Stromal cell of bone marrow (primary cell): ENCODE measurements around the gene SLC25A45.

Source experiments
- DNase-seq: peaks from one replicate; pipeline ENCODE4 v3.0.0-alpha.2; 2012; ENCODE audit warnings: low read depth

SLC25A45 gene

DNA sequence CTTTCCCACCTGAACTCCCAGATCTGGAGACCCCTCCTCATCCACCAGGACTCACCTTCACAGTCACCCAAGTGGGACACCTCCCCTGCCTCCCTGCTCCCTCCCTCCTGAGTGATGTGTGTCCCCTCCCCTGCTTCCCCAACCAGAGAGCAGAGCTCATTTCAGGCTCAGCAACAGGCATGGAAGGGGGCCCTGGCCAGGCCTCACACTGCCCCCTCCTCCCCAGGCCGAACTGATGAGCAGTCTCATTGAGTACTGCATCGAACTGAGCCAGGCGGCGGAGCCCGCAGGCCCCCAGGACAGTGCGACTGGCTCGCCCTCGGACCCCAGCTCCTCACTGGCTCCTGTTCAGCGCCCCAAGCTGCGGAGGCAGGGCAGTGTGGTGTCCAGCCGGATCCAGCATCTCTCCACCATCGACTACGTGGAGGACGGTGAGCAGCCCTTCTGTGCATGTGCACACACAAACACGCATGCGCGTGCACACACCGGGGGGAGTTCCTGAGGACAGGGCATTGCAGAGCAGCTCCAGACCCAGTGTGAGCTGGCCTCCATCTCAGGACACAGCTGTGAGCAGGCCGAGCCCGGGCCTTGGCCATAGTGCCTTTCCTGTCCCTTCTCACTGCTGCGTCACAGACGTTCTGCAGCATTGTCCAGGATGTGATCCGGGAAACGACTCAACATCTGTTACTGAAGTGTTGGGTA, 22.3 kb upstream of the SLC25A45 start:
- DNase-seq: no peak

GRCh38 chr11:65404210-65404609, 21.8 kb upstream of the SLC25A45 start:
- DNase-seq: no peak

DNA sequence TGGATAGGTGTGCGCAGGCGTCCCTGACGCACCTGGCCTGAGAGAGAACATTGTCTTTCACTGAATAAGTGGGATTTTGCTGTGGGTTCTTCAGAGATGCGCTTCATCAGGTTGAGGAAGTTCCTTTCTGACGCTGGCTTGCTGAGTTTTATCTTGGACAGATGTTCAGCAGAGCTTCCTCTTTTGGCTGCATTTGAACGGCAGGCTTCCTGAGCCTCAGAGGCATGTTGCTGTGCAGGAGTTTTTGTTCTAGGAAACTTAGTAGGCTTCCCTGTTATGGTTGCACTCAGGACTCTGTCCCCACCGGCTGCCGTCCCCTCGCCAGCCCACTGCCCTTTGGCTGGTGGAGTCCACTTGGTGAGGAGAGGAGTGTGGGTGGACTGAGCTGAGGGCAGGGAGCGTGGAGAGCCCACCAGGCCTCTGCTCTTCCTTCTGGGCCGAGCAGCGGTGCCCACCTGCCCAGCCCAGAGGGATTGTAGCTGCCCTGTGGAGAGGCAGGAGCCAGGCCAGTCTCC, 21.2 kb upstream of the SLC25A45 start:
- DNase-seq: no peak

GRCh38 chr11:65402790-65403189, 20.3 kb upstream of the SLC25A45 start:
- no peak for DNase-seq

GRCh38 chr11:65401803-65402248, 19.4 kb upstream of the SLC25A45 start:
- DNase-seq: no peak

GRCh38 chr11:65401073-65401802, 18.8 kb upstream of the SLC25A45 start:
- DNase-seq: no peak

- no peak for DNase-seq
These were observed 18.0 kb upstream of the SLC25A45 start for GRCh38 chr11:65400307-65401072.

GRCh38 chr11:65399845-65400244, 17.4 kb upstream of the SLC25A45 start:
- DNase-seq: no peak

- DNase-seq: no peak
These were observed 16.8 kb upstream of the SLC25A45 start for GRCh38 chr11:65399249-65399648.

- DNase-seq: no peak
These were observed 16.0 kb upstream of the SLC25A45 start for GRCh38 chr11:65398362-65398910.

DNA sequence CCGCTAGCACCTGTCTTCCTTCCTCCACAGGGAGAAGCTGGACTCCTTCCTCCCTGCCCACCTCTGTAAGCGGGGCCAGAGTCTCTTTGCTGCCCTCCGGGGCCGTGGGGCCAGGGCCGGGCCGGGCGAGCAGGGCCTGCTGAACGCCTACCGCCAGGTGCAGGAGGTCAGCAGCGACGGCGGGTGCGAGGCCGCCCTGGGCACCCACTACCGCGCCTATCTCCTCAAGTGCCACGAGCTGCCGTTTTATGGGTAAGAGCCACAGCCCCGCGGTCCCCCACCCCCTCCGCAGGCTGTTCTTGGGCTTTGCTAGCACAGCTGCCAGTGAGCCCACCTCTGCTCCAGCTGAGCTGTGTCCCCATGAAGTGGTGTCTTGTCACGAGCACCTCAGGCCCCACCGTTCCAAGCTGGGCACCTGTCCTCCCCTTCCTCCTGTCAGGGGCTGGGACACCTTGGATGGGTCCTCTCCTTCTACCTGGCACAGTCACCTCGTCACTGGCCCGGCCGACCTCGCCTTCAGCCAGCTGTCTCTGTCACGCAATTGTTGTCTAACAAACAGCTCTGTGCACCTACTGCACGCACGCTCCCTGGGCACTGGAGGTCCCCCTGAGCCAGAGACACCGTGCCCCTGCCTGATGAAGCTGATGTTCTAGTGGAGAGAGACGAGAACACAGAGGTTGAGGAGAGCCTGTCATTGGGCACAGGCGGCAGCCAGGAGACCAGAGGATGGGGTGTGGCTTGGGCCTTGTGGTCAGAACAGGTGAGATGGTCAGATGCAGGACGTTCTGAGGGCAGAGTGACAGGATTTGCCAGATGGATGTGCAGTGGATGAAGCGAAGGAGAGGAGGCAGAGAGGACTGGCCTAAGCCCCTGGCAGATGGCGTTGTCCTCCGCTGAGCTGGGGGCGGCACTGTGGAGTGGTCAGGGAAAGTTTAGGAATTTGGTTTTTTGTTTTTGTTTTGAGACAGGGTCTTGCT, 14.6 kb upstream of the SLC25A45 start:
- DNase-seq: no peak

DNA sequence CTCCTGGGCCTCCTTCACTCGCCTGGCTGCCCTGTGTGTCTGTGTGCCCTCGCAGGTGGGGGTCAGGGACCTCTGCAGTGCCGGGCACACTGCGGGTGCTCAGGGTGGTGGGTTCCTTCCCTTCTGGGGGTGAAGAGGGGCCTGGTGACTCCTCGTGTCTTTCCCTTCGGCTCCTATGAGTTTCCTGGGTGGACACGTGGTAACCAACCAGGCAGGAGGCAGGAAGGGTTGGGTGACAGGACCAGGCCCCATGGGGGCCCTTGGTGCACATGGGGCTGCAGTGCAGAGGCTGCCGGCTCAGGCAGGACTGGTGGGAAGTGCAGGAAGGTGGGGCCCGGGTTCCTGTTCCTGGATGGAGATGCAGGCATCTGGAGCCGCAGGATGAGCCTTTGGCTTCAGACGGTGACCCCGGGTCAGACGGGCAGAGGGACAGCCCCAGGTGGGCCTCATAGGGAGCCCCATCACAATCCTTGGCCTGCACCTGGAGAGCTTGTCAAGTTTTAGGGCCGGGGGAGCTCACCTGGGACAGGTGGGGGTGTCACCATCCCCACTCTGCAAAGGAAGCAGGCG, 13.6 kb upstream of the SLC25A45 start:
- no peak for DNase-seq

- DNase-seq: no peak
These were observed 11.7 kb upstream of the SLC25A45 start for GRCh38 chr11:65394125-65394536.

- no peak for DNase-seq
These were observed 11.2 kb upstream of the SLC25A45 start for GRCh38 chr11:65393513-65394079.

DNA sequence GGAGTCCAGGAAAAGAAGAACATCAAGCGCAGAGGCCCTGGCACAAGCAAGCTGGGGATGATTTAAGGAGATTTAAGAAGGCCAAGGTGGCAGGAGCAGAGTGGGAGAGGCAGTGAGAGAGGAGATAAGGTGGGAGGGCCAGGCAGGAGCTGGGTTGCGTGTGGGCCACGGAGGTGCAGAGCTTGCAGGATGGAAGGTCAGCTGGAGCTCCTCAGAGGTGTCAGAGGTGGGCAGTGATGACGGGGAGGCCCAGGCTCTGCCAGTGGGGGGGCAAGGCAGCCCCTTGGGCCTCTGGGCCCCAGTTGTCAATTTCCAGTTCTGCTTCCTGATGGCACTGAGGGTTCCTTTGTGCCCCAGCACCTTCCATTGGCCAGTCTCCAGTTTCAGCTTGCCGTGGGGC, 10.5 kb upstream of the SLC25A45 start:
- DNase-seq: no peak

- DNase-seq: no peak
These were observed 9.9 kb upstream of the SLC25A45 start for GRCh38 chr11:65392186-65392829.

DNA sequence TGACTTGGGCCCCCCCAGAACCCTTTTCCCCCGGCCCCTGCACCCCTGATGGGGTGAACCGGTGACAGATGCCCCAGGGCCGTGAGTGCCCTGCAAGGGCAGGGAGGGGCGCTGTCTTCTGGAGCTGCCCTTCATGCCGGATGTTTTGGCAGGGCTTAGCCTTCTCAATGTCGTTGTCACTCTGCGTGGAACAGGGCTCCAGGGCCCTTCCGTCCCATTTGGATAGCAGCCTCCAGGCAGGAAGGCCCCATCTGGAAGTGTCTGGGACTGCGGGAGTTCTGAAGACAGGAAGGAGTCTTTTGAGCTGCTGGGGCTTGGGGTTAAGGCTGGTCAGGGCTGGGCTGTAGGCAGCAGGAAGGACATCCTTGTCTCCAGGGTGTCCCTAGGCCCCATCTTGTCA, 8.6 kb upstream of the SLC25A45 start:
- DNase-seq: no peak

DNA sequence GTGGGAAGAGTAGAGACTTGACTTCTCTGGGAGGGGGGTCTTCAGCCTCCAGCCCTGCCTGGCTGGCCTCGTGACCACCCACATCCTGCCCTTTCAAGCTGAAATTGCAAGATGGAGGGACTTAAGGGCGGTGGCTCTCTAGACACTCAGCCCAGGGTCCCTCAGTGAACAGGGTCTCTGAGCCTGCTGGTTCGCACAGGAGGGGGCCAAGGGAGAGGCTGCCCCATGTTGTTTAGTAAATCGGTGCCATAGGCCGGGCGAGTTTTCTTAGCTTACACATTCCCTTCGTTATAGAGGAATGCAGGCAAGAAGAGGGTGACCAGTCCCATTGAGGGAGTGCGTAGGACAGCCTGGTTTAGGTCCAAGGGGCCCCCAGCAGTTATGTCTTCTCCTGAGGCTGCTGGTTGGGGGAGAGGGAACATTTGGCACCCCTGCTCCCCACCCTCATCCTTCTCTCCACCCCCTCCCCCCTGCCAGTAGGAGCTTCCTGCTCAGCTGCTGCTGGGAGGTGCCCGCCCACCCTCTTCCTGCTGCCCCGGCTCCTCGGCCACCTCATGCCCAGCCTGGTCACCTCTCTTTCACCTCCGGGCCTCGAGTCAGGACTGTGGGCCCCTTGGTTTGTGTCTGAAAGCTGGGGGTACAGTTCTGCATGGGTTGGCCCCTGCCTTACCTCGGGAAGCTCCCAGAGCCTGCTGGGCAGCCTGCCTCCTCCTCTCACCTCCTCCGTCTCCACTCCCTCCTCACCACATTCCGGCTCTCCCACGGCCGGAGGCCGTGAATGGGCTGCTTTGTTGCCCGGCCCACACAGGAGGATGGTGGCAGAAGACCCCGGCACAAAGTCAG, 7.9 kb upstream of the SLC25A45 start:
- DNase-seq: no peak
